Thyroid gland (tissue), 4 donors: ENCODE results near the gene CLN3. TPM values are rescaled to one million over a fixed set of nuclear protein-coding genes. Genes with fewer than 3 reads are reported as not detected.
"Not testable (repeated sequence)": the region's sequence is repeated elsewhere in the genome, so short reads cannot be mapped to it uniquely, and the experiment has no call there.

Source experiments
- DNase-seq, 2 donors: peaks; one replicate each; pipeline ENCODE4 v3.0.0-alpha.2; 2019
- H3K27ac ChIP-seq, 3 donors: fragments of 200-600 bp; sonication (generic); 1 replicate in 2 of 3; 2 replicates in 1 of 3; pipeline ENCODE4 v1.5.1; 2016 to 2019; ENCODE audit warnings: mild to moderate bottlenecking in 1 of 3, moderate library complexity in 1 of 3
- H3K27me3 ChIP-seq: fragments of 200-600 bp; sonication (generic); one replicate; pipeline ENCODE4 v1.5.1; 2019
- H3K36me3 ChIP-seq, 2 donors: fragments of 200-600 bp; sonication (generic); one replicate each; pipeline ENCODE4 v1.5.1; 2016 to 2019
- H3K4me1 ChIP-seq, 2 donors: fragments of 200-600 bp; sonication (generic); one replicate each; pipeline ENCODE4 v1.5.1; 2017 to 2019
- H3K4me3 ChIP-seq, 3 donors: fragments of 200-600 bp; sonication (generic); replicated peaks in 1 of 3; 1 replicate in 2 of 3; 2 replicates in 1 of 3; pipeline ENCODE4 v1.5.1; 2016; ENCODE audit warnings: mild to moderate bottlenecking in 1 of 3
- H3K9me3 ChIP-seq: fragments of 200-600 bp; sonication (generic); one replicate; pipeline ENCODE4 v1.5.1; 2017
- POLR2A ChIP-seq, 2 donors: fragments of 450-650 bp; IDR thresholded peaks; one replicate each; pipeline ENCODE4 v1.6.1; 2017; ENCODE audit warnings: antibody characterized with exemption in 2 of 2, mild to moderate bottlenecking in 2 of 2, moderate library complexity in 1 of 2
- WGBS, 2 donors: methylation state at CpG; one replicate each; pipeline ENCODE4 v1.1.5; 2017; 5-methylcytosine and 5-hydroxymethylcytosine counted together
- intact Hi-C: fragments of 100-400 bp; cut with DNase I; formaldehyde crosslinking; loops from one replicate; pipeline ENCODE4 v1.15.1; 2023
- total RNA-seq, 4 donors: library from RNA; depleted of rRNA; stranded (reverse); fragments of >200 nt; gene quantifications; one replicate each; pipeline ENCODE4 v1.2.3, GENCODE V29; 2016
- TF ChIP-seq, protein P1 (sequence below), 6 experiments: fragments of 200-600 bp in 3 of 6; fragments of 450-650 bp in 3 of 6; sonication (generic) in 3 of 6; IDR thresholded peaks; one replicate each; pipeline ENCODE4 v1.5.1; 2016 to 2019; ENCODE audit warnings: antibody characterized with exemption in 6 of 6, mild to moderate bottlenecking in 2 of 6, inconsistent platforms in 1 of 6, moderate library complexity in 1 of 6

The CLN3 gene
- total RNA-seq, 4 donors from 2014 or later = 32.5 to 80.9 (median 50.3) TPM

DNA sequence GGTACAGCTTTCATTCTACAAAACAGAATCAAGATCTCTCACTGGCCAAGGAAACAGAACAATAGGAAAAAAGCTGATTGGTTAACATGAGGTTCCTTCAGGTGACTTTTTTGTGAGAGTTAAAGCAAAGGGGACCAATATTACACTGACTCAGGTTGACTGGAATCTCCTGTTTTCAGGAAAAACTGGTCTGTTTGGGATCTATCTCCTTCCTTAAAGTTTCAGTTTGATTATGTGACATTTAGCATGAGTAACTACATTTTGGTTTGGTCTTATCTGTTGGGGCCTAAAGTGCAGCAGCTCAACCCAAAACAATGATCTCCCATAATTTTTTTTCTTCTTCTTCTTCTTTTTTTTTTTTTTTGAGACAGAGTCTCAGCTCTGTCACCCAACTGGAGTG is 37.2 kb upstream of the CLN3 start:
- H3K9me3 ChIP-seq = no peaks in the 10 kb centered on the region

DNA sequence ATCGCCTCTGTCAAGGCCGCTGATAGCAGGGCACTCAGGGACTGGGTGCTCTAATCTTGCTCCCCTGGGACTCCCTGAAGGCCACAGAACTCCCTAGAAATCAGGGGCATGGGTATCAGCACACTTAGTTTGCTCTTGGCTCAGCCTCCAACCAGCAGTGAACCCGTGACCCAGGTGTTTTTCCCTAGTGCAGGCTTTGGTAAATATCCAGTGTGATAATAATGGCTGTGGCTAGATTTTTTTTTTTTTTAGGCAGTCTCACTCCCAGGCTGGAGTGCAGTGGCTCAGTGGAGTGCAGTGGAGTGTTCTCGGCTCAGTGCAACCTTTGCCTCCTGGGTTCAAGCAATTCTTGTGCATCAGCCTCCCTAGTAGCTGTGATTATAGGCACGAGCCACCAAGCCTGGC is 36.6 kb upstream of the CLN3 start:
- Histone ChIP-seq H3K27ac (peak overlapping the region; percentile 73 to 80 (median 78)), H3K4me1 (peaks cover 60 to 73% of the 10 kb centered on the region in 2 donors), H3K27me3 (no peaks in the 10 kb centered on the region), H3K4me3 (no peak overlapping the region), H3K36me3 (no peaks in the 10 kb centered on the region), H3K9me3 (no peaks in the 10 kb centered on the region)
- TF ChIP-seq POLR2A (IDR thresholded peaks at IDR 0.05) = no peak
- TF ChIP-seq, protein P1, sequence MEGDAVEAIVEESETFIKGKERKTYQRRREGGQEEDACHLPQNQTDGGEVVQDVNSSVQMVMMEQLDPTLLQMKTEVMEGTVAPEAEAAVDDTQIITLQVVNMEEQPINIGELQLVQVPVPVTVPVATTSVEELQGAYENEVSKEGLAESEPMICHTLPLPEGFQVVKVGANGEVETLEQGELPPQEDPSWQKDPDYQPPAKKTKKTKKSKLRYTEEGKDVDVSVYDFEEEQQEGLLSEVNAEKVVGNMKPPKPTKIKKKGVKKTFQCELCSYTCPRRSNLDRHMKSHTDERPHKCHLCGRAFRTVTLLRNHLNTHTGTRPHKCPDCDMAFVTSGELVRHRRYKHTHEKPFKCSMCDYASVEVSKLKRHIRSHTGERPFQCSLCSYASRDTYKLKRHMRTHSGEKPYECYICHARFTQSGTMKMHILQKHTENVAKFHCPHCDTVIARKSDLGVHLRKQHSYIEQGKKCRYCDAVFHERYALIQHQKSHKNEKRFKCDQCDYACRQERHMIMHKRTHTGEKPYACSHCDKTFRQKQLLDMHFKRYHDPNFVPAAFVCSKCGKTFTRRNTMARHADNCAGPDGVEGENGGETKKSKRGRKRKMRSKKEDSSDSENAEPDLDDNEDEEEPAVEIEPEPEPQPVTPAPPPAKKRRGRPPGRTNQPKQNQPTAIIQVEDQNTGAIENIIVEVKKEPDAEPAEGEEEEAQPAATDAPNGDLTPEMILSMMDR (IDR thresholded peaks at IDR 0.05) = no peak
- 63 to 66% methylated on average over 5 of the region's 5 CpGs for WGBS, 2 donors
- DNase-seq = peak; percentile 49 to 62
- intact Hi-C loops = no loop called here

More for the DNA sequence above, 37.2 kb upstream of the CLN3 start:
- DNase-seq = no peak
- Histone ChIP-seq H3K36me3 (no peaks in the 10 kb centered on the region), H3K27ac (peak overlapping the region; percentile 73 to 80 (median 78)), H3K4me1 (peaks cover 58 to 71% of the 10 kb centered on the region in 2 donors), H3K27me3 (no peaks in the 10 kb centered on the region), H3K4me3 (no peak overlapping the region)
- no peak for TF ChIP-seq POLR2A (IDR thresholded peaks at IDR 0.05)
- TF ChIP-seq, protein P1 (IDR thresholded peaks at IDR 0.05) = no peak
- intact Hi-C loops = no loop called here

DNA sequence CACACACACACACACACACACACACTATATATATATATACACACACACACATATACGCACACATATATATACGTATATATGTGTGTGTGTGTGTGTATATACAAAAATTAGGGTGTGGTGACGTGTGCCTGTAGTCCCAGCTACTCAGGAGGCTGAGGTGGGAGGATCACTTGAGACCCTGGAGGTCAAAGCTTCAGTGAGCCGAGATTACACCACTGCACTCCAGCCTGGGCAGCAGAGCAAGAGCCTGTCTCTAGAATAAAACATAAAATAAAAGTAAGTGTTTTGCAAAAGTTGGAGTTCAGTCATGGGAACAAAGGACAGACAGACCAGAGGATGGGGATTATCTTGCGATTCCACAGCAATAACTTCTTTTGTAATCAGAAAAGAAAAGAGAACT is 36.1 kb upstream of the CLN3 start:
- Histone ChIP-seq H3K4me1 (peaks cover 59 to 73% of the 10 kb centered on the region in 2 donors), H3K9me3 (no peaks in the 10 kb centered on the region), H3K4me3 (no peak overlapping the region), H3K36me3 (no peaks in the 10 kb centered on the region), H3K27me3 (no peaks in the 10 kb centered on the region), H3K27ac (peak overlapping the region; percentile 73 to 80 (median 78))
- 87 to 95% methylated on average over 5 of the region's 5 CpGs for WGBS, 2 donors
- no peak for DNase-seq
- intact Hi-C loops = no loop called here
- TF ChIP-seq POLR2A (IDR thresholded peaks at IDR 0.05) = no peak
- TF ChIP-seq, protein P1 (IDR thresholded peaks at IDR 0.05) = no peak

GRCh38 chr16:28527100-28527785 is 35.4 kb upstream of the CLN3 start:
- H3K4me3 ChIP-seq, H3K36me3 ChIP-seq, H3K27me3 ChIP-seq, intact Hi-C loops, DNase-seq, H3K9me3 ChIP-seq: not testable (repeated sequence)
- H3K4me1 ChIP-seq = peaks cover 53 to 73% of the 10 kb centered on the region in 2 donors
- peak overlapping the region; percentile 73 to 80 (median 78) for H3K27ac ChIP-seq
- 94 to 97% methylated on average over 7 of the region's 7 CpGs for WGBS, 2 donors

DNA sequence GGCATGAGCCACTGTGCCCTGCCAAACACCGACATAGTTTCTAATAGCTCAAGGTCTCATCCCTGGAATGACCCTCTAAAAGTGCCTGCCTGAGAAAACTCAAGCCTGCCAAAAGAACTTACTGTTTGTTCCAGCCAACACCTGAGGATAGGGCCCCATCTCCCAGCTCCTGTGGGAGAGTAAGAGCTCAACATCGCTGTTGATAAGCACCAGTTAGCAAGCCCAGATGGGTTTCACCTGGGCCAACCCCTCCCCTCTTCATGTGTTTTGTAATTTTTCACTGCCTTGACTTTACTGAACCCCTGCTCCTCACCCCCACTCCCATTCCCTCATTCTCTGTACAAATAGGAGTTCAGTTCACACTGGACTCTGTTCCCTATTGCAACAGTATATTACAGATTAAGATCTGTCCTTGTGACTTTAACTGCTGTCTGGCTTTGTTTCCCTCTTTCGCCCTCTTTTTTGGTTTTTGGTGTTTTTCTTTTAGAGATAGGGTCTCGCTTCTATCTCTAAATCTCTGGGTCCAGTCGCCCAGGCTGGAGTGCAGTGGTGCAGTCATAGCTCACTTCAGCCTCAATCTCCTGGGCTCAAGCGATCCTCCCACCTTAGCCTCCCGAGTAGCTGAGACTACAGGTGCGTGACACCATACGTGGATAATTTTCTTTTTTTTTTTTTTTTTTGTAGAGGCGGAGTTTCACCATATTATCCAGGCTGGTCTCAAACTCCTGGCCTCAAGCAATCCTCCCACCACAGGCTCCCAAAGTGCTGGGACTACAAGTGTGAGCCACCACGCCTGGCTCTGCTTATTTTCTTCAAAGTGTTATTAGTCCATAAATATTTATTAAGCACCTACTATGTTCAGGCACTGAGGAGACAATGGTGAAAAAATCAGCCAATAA is 34.6 kb upstream of the CLN3 start:
- WGBS, 2 donors = 83 to 88% methylated on average over 11 of the region's 11 CpGs
- no peaks in the 10 kb centered on the region for H3K27me3 ChIP-seq
- no peak overlapping the region for H3K4me3 ChIP-seq
- H3K9me3 ChIP-seq = no peaks in the 10 kb centered on the region
- H3K36me3 ChIP-seq = no peaks in the 10 kb centered on the region
- H3K4me1 ChIP-seq = peaks cover 45 to 69% of the 10 kb centered on the region in 2 donors
- intact Hi-C loops = no loop called here
- H3K27ac ChIP-seq = peak overlapping the region; percentile 73 to 80 (median 78)
- TF ChIP-seq POLR2A (IDR thresholded peaks at IDR 0.05) = no peak
- TF ChIP-seq, protein P1 (IDR thresholded peaks at IDR 0.05) = no peak
- DNase-seq = peak; percentile 60 to 67
